ENCODE measurements around the gene TMEFF2.

- no peak for TF ChIP-seq CTCF (IDR thresholded peaks at IDR 0.05)
- no peak for TF ChIP-seq EZH2 (IDR thresholded peaks at IDR 0.05; ENCODE audit: borderline replicate concordance, insufficient read depth, low read depth, low read length, poor library complexity, severe bottlenecking)
Observed at GRCh38 chr2:191901031-191901430, 293.7 kb downstream of the TMEFF2 start.

Measured in B cell (primary cell).